Activated gamma-delta T cell (primary cell): ENCODE results near the gene PTPRG.
"Not testable (repeated sequence)": the region's sequence is repeated elsewhere in the genome, so short reads cannot be mapped to it uniquely, and the experiment has no call there.

Experiments used
- DNase-seq: peaks from one replicate; lab custom pipeline; 2025; lab: John Stamatoyannopoulos, UW

The PTPRG gene

GRCh38 chr3:61725851-61726333 is 164.5 kb downstream of the PTPRG start:
- no peak for DNase-seq

- DNase-seq, result no peak
Observed at GRCh38 chr3:61727435-61727834, 166.1 kb downstream of the PTPRG start.

DNA sequence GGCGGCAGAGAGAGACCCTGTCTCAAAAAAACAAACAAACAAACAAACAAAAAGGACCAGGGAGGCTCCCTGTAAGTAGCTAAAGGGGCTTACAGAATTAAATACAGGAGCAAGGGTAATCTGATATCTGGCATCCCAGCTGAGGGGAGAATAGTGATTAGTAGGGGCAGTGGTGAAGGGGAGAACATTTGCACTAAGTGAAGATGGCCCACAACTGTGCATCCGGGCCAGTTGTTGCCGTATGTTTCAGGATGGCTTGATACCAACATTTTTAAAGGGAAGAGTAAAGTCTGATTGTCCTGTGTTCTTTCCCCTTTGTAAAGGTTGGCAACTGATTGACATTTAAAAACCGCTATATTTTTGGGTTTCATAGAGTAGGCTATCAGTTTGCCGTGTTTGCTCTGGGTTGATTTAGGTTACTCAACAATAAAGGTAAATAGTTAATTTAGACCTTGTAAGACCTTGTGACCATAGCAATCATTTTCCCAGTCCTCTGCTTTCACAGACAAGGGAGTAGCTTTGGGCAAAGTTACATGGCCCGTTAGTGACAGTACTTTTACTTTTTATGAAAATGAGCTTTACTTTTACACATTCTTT is 167.8 kb downstream of the PTPRG start:
- no peak for DNase-seq

DNA sequence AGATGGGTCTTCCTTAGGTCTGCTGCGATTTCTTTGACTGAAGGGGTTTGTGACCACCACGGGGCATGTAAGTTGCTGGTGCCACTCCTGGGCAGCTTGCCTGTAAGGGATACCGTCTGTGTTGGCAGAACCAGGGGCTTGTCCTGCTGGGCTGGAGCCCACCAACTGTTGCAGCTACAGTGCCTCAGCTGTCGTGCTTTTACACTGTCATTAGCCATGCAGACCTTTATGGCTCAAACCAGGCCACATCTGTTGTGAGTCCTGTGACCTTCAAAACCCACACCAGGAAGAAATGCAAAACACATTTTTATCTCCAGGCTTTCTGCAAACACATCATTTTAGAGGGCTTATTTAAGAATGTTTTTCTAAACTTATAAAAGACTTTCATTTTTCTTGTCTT is 168.7 kb downstream of the PTPRG start:
- DNase-seq, result no peak

DNA sequence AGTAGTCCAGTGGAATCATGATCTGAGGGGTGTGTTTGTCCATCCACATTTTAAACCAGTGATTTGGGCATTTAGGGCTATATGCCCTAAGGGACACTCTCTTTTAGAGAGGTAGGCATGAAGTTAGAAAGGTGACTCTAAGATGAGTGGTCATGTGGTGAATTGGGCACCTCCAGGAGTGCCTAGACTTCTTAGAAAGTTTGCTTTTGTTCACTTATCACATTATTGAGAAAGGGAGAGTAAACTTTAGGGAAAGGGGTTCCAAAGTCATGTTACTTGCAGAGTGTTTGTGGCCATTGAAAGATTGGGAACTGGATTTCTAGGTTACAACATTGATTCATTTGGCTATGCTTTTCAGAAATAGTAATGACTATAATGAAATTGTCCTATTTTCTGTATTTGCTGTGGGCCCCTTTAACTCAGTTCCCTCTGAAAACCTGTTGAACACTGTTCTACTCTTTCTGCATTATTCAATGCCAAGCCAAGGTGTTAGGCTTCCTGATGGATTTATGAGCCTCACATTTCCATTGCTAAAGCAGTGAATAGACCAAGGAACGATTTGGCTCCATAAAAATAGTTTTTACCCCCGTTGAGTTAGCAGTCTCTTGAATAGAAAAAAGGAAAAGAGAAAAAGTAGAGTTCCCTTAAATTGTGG is 169.3 kb downstream of the PTPRG start:
- DNase-seq, result no peak

- DNase-seq, result no peak
Observed at GRCh38 chr3:61733000-61733399, 171.6 kb downstream of the PTPRG start.

DNA sequence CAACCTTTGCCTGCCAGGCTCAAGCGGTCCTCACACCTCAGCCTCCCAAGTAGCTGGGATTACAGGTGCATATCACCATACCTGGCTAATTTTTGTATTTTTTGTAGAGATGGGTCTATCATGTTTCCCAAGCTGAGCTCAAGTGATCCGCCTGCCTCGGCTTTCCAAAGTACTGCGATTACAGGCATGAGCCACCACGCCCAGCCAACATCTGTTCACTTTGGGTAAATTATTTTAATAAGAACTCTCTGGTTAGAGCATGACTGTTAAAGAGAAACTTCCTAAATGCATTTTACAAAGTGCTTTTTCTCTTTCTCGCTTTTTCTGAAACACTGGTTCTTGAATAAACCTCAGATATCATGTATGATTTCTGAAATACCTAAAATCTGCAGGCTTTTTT is 172.5 kb downstream of the PTPRG start:
- no peak for DNase-seq

GRCh38 chr3:61734749-61735686 is 173.6 kb downstream of the PTPRG start:
- DNase-seq, result no peak

DNA sequence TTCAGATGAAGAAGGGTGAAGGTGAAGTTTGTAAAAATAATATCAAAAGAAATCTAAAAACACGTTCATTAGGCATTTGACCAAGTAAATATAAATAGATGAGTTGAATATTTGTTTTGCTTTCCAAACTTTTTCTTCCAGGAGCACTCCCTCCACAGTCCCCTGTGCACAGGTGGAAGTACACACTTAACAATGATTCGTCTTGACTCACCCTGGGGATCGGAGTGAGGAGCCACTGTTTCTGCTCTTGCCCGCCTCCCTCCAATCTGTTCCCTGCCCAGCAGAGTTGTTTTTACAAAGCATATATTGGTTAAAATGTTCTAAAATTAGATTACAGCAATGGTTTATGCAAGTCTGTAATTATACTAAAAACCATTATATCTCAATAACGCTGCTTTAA is 175.1 kb downstream of the PTPRG start:
- no peak for DNase-seq

- no peak for DNase-seq
Observed at GRCh38 chr3:61739640-61740039, 178.3 kb downstream of the PTPRG start.

- DNase-seq, result no peak
Observed at GRCh38 chr3:61740494-61740893, 179.1 kb downstream of the PTPRG start.

DNA sequence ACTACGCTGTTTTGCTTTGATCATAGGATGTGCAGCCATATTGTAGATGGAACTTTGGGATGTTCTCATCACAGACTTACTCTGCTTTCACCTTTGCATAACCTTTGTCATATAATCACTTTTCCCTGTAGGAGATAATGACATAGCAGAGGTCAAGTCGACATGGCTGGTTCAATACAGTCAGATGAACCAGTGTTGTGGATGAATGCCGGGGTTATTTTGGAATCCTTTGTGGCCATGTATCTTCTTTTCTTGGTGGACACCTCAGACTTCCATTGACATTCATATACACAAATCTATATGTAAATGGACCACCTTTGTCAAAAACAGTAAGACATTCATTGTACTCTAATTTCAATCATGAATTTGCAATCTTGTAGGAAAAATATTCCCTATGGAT is 180.2 kb downstream of the PTPRG start:
- no peak for DNase-seq

DNA sequence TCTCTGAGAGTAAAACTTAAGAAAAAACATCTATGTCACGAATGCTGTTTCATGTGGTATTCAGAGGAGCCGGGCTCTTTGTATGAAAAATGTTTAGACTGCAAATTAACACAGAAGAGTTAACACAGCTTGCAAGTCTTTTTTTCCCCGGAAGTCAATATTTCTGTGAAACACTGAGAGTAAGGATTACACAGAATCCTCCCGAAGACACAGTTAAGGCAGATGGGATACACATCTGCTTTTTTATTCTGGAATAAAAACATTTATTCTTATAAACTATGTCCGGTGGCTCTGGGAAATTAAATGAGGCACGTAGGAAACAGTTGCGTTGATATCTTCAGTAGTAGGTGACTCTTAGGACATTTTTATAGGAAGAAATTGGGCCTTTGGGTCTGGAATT is 180.6 kb downstream of the PTPRG start:
- DNase-seq, result no peak

DNA sequence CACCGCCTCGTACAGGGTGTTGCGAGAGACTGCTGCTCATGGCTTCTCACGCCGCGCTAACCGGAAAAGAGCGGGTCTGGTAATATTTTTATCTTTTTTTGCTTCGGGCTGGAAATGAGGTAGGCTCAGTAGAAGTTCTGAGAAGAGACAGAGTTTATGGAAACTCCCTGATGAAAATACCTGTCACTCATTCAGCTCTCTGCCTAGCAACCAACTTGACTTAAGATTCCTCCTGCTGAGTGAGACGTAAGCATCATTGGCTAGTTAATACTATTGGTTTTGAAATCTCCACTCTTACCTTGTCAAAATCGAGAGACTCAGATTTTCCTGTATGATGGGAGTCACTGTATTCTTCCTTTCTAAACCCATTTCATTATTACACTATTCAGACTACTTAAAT is 181.7 kb downstream of the PTPRG start:
- no peak for DNase-seq

DNA sequence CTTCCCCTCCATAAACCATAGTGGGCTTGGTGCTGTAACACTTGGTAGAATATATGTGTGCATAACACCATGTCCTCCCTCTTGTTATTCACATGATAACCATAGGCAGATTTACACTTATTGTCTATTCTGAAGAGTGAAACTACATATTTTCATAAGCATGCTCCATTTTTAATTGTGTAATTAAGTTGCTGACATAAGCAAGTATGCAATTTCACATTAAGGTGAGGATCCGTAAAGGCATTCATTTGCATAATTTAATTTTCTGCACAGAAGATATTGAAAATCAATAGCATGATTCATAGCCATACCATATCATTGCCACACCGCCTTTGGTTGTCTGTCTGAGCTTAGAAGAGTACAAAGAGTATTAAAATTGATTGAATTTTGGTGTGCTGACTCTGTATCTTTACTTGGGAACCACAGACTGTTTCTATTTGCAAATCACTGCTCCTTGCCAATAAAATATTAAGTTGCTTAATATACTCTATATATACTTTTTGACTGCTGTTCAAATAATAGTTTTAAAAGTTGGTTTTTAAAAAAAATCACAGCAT is 182.4 kb downstream of the PTPRG start:
- DNase-seq, result no peak

- DNase-seq, result no peak
Observed at GRCh38 chr3:61748288-61748687, 186.9 kb downstream of the PTPRG start.

GRCh38 chr3:61750766-61751165 is 189.4 kb downstream of the PTPRG start:
- no peak for DNase-seq

- no peak for DNase-seq
Observed at GRCh38 chr3:61758839-61759238, 197.5 kb downstream of the PTPRG start.

DNA sequence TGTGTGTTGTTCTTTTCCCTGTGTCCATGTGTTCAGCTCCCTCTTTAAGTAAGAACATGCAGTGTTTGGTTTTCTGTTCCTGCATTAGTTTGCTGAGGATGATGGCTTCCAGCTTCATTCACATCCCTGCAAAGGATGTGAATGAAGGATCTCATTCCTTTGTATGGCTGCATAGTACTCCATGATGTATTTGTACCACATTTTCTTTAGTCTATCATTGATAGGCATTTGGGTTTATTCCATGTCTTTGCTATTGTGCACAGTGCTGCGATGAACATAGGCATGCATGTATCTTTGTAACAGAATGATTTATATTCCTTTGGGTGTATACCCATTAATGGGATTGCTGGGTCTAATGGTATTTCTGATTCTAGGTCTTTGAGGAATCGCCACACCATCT is 199.4 kb downstream of the PTPRG start:
- DNase-seq, result not testable (repeated sequence)

DNA sequence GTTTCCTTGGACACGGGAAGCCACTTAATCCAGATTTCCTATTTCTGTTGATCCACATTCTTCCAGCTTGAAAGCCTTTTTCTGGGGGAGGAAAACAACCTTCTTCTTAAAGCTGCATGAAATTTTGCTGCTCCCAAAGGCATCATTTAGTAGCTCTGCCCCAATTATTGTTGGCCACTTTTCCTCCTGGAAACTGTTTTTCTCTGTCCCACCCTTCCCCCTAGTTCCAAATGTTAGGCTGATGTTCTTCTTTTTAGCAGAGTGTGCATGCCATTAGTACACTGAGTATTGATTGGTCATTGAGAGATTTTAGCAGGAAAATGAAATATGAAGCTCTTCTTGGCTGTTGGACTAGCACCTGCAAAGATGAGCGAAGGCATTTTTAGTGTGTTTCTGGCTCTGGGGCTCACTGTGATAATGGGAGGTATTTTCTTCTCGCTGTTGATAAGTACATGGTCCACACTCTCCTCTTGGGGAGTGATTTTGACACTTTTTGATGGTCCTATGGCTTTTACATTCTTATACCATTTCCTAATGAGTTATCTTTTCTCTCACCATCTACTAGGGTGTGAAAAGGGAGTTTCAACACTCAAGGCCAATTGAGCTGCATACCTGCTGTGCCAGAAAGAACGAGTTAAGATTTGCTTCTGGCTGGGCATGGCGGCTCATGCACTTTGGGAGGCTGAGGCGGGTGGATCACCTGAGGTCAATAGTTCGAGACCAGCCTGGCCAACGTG is 200.5 kb downstream of the PTPRG start:
- DNase-seq, result no peak

- no peak for DNase-seq
Observed at GRCh38 chr3:61765157-61765876, 203.9 kb downstream of the PTPRG start.
